NCI-H526 treated with DMSO at 0.1 percent for 48 hours (cell line): ENCODE data around the gene NLRP8.
"Not testable (repeated sequence)": the region's sequence is repeated elsewhere in the genome, so short reads cannot be mapped to it uniquely, and the experiment has no call there.

Source experiments
- DNase-seq: peaks from one replicate; lab custom pipeline; 2025; lab: John Stamatoyannopoulos, UW

Gene NLRP8

DNA sequence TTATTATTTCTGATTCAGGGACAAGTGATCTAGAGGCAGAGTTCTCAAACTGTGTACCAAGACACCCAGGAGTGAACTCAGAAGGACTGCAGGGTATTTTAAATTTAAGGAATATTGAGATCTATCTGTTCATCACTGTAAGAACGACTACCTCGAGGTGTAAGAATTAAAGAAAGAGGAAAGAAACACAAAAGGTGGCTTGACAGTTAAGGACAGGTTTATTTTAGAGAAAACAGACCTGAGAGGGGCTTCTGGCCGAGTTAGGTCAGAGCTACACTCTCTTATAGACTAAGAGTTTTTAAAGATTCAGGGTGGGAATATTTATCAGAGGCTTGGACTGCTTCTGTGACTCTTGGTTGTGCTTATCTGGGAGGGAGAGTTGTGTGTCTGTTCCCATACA lies 26.4 kb downstream of the NLRP8 start:
- no peak for DNase-seq

DNA sequence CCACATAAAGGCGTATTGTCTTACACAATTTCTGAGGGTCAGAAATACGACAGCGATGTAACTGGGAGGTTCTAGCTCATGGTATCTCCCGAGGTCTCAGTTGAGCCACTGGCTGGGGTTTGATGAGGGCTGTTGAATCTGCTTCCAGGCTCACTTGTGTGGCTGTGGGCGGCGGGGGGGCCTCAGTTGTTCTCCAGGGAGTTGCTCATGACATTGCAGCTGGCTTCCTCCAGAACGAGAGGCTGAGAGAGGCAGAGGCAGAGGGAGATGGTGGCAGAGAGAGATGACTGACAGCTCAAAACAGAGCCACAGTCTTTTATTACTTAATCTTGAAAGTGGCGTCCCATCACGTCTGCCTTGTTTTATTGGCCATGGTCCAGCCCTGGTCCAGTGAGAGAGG lies 32.8 kb downstream of the NLRP8 start:
- no peak for DNase-seq

- DNase-seq: no peak
These were observed 37.6 kb downstream of the NLRP8 start for GRCh38 chr19:55985254-55985653.

GRCh38 chr19:55986487-55986886 lies 38.9 kb downstream of the NLRP8 start, which contains the start of gene NLRP5:
NLRP5 (plus strand) TSS chr19:55986775.
- peak; percentile 6 for DNase-seq

GRCh38 chr19:55990831-55991230 lies 43.2 kb downstream of the NLRP8 start:
- DNase-seq: no peak

- DNase-seq: no peak
These were observed 45.9 kb downstream of the NLRP8 start for GRCh38 chr19:55993492-55993891.

- no peak for DNase-seq
These were observed 67.1 kb downstream of the NLRP8 start for GRCh38 chr19:56014765-56015164.

- DNase-seq: no peak
These were observed 68.1 kb downstream of the NLRP8 start for GRCh38 chr19:56015756-56016155.

DNA sequence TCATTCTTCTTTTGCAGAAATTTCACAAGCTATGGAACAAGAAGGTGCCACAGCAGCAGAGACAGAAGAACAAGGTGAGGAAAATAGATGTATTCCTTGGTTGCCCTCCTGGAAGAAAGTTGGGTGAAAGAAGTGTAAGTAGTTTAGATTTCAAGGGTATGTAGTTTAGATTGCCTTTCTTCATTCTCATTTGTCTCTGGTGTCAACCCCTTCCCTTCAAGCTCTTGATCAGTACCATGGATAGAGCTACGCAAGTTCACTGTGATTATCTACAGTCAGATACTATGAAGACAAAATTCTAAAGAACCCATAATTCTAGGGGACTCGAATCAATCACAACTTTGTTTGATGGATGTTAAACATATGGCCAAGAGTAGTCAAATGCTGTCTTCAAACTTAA lies 71.7 kb downstream of the NLRP8 start:
- not testable (repeated sequence) for DNase-seq

DNA sequence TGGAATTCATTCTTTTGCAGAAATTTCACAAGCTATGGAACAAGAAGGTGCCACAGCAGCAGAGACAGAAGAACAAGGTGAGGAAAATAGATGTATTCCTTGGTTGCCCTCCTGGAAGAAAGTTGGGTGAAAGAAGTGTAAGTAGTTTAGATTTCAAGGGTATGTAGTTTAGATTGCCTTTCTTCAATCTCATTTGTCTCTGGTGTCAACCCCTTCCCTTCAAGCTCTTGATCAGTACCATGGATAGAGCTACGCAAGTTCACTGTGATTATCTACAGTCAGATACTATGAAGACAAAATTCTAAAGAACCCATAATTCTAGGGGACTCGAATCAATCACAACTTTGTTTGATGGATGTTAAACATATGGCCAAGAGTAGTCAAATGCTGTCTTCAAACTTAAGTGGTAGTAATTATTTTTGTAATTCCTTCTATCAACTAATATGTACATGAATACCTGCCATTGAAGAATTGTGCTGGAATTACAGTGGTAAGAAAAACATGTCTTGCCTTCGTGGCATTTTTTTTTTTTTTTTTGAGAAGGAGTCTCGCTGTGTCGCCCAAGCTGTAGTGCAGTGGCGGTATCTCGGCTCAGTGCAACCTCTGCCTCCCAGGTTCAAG lies 72.8 kb downstream of the NLRP8 start:
- DNase-seq: not testable (repeated sequence)

DNA sequence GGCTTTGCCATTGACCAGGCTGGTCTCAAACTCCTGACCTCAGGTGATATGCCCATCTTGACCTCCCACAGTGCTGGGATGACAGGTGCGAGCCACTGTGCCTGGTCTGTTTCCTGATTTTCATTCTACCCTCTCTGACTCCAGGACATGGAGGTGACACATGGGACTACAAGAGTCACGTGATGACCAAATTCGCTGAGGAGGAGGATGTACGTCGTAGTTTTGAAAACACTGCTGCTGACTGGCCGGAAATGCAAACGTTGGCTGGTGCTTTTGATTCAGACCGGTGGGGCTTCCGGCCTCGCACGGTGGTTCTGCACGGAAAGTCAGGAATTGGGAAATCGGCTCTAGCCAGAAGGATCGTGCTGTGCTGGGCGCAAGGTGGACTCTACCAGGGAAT lies 79.1 kb downstream of the NLRP8 start:
- DNase-seq: no peak
